OCI-LY3 (cell line): ENCODE results near the gene FUOM.

Experiments
- H2AFZ ChIP-seq: fragments of 200-600, 300-600 bp; shearing (Covaris generic); 2 replicates; pipeline ENCODE4 v1.6.0; 2014; ENCODE audit warnings: antibody characterized with exemption, low read depth, low read length
- H3K27ac ChIP-seq: fragments of 200-600, 300-600 bp; sonication (generic); 2 replicates; pipeline ENCODE4 v1.5.1; 2014; ENCODE audit warnings: mild to moderate bottlenecking, low read length, moderate library complexity, mixed read lengths
- H3K27me3 ChIP-seq: fragments of 200-600, 300-600 bp; sonication (generic); 2 replicates; pipeline ENCODE4 v1.6.1; 2014; ENCODE audit warnings: low read depth, low read length, mixed read lengths
- H3K36me3 ChIP-seq: fragments of 200-600, 300-600 bp; sonication (generic); replicated peaks from 2 replicates; pipeline ENCODE3; 2014; ENCODE audit warnings: low read depth, low read length, mixed read lengths
- H3K4me1 ChIP-seq: fragments of 300-600, 200-600 bp; sonication (generic); 2 replicates; pipeline ENCODE4 v1.6.1; 2014; ENCODE audit warnings: low read length, mixed read lengths
- H3K4me2 ChIP-seq: fragments of 200-600, 300-600 bp; sonication (generic); 2 replicates; pipeline ENCODE4 v1.6.1; 2014; ENCODE audit warnings: low read length, mixed read lengths
- H3K4me3 ChIP-seq: fragments of 300-600, 200-600 bp; sonication (generic); 2 replicates; pipeline ENCODE4 v1.5.1; 2014; ENCODE audit warnings: antibody characterized with exemption, mild to moderate bottlenecking, low read length, moderate library complexity
- H3K79me2 ChIP-seq: fragments of 300-600, 200-600 bp; shearing (Covaris generic); 2 replicates; pipeline ENCODE4 v1.6.1; 2014; ENCODE audit warnings: mild to moderate bottlenecking, low read length, mixed read lengths
- H3K9ac ChIP-seq: fragments of 300-600, 200-600 bp; shearing (Covaris generic); 2 replicates; pipeline ENCODE4 v1.6.0; 2014; ENCODE audit warnings: mild to moderate bottlenecking, low read length, moderate library complexity
- H3K9me3 ChIP-seq: fragments of 200-600, 300-600 bp; shearing (Covaris generic); 2 replicates; pipeline ENCODE4 v1.6.1; 2014; ENCODE audit warnings: low read length, mixed read lengths; ENCODE audit not compliant: insufficient read depth
- H4K20me1 ChIP-seq: fragments of 200-600, 300-600 bp; sonication (generic); 2 replicates; pipeline ENCODE4 v1.6.1; 2016; ENCODE audit warnings: low read length, mixed read lengths; ENCODE audit not compliant: insufficient read depth
- CTCF ChIP-seq: fragments of 200-600, 300-600 bp; sonication (generic); IDR thresholded peaks from 2 replicates; pipeline ENCODE4 v1.5.1; 2014; ENCODE audit warnings: antibody characterized with exemption, low read length, low read depth
- EZH2phosphoT487 ChIP-seq: fragments of 200-600 bp; shearing (Covaris generic); IDR thresholded peaks from 2 replicates; pipeline ENCODE4 v1.6.1; 2018; ENCODE audit warnings: antibody characterized with exemption, mixed run types, low read depth

The FUOM gene

GRCh38 chr10:133394064-133394663, 36.3 kb upstream of the FUOM start, which contains the start of gene MTG1:
Gene MTG1, plus strand, starts transcription at chr10:133394157. Its CDS starts 64 bp downstream, at chr10:133394221.
- peak within 1 kb of the TSS; percentile 74 for H3K27ac ChIP-seq
- peak within 1 kb of the TSS; percentile 100 for H3K9ac ChIP-seq
- H3K4me1 ChIP-seq: peaks cover 41% of the 10 kb centered on the region
- no peaks in the 10 kb centered on the region for H4K20me1 ChIP-seq
- H2AFZ ChIP-seq: no peak within 1 kb of the TSS; the same call in 1 of the 2 replicates
- peak within 1 kb of the TSS; percentile 98 for H3K4me3 ChIP-seq
- H3K27me3 ChIP-seq: no peaks in the 10 kb centered on the region
- H3K4me2 ChIP-seq: peak within 1 kb of the TSS; percentile 82
- TF ChIP-seq EZH2phosphoT487: no peak
- no peak for TF ChIP-seq CTCF
- H3K36me3 ChIP-seq: peaks cover 8% of the 10 kb centered on the region
- H3K79me2 ChIP-seq: peaks cover 22% of the 10 kb centered on the region
- H3K9me3 ChIP-seq: no peaks in the 10 kb centered on the region

GRCh38 chr10:133393401-133394063, 35.7 kb upstream of the FUOM start:
- H4K20me1 ChIP-seq: no peaks in the 10 kb centered on the region
- H3K9ac ChIP-seq: peak overlapping the region; percentile 42
- TF ChIP-seq EZH2phosphoT487 (no peak), CTCF (no peak)
- H3K4me2 ChIP-seq: peak overlapping the region; percentile 59
- H3K79me2 ChIP-seq: peaks cover 22% of the 10 kb centered on the region
- no peak overlapping the region; the same call in 1 of the 2 replicates for H2AFZ ChIP-seq
- peaks cover 8% of the 10 kb centered on the region for H3K36me3 ChIP-seq
- H3K9me3 ChIP-seq: no peaks in the 10 kb centered on the region
- no peaks in the 10 kb centered on the region for H3K27me3 ChIP-seq
- peaks cover 44% of the 10 kb centered on the region for H3K4me1 ChIP-seq
- H3K27ac ChIP-seq: no peak overlapping the region
- peak overlapping the region; percentile 98 for H3K4me3 ChIP-seq

GRCh38 chr10:133391761-133392518, 34.1 kb upstream of the FUOM start:
- Histone ChIP-seq H3K4me1 (peaks cover 49% of the 10 kb centered on the region), H3K79me2 (peaks cover 22% of the 10 kb centered on the region), H3K9me3 (no peaks in the 10 kb centered on the region), H3K27ac (no peak overlapping the region), H3K27me3 (no peaks in the 10 kb centered on the region), H3K4me3 (no peak overlapping the region), H3K9ac (no peak overlapping the region), H2AFZ (no peak overlapping the region), H3K4me2 (peak overlapping the region; percentile 35), H3K36me3 (peaks cover 8% of the 10 kb centered on the region), H4K20me1 (no peaks in the 10 kb centered on the region)
- no peak for TF ChIP-seq CTCF
- TF ChIP-seq EZH2phosphoT487: no peak

GRCh38 chr10:133391249-133391635, 33.4 kb upstream of the FUOM start:
- Histone ChIP-seq H3K79me2 (peaks cover 20% of the 10 kb centered on the region), H2AFZ (no peak overlapping the region), H4K20me1 (no peaks in the 10 kb centered on the region), H3K9me3 (no peaks in the 10 kb centered on the region), H3K4me3 (no peak overlapping the region), H3K4me2 (no peak overlapping the region; the same call in 1 of the 2 replicates), H3K27me3 (no peaks in the 10 kb centered on the region), H3K9ac (no peak overlapping the region), H3K27ac (no peak overlapping the region), H3K4me1 (peaks cover 49% of the 10 kb centered on the region), H3K36me3 (peaks cover 7% of the 10 kb centered on the region)
- TF ChIP-seq CTCF: no peak
- TF ChIP-seq EZH2phosphoT487: no peak
